Measurements from ENCODE around the gene NPTX2. TPM values are rescaled to one million over a fixed set of nuclear protein-coding genes. Genes with fewer than 3 reads are reported as not detected.

The NPTX2 gene
- total RNA-seq, 2 experiments from 2014 or later: not detected

- TF ChIP-seq EZH2phosphoT487 (IDR thresholded peaks at IDR 0.05; ENCODE audit: borderline replicate concordance, low read depth, low read length) (no peak), CTCF (conservative IDR thresholded peaks at IDR 0.05; ENCODE audit: low read length) (no peak)
- Histone ChIP-seq H3K4me1 (ENCODE audit: insufficient read depth, low read length, poor library complexity, severe bottlenecking) (no peaks in the 10 kb centered on the region), H3K27ac (ENCODE audit: low read depth, low read length, poor library complexity, severe bottlenecking) (no peak overlapping the region), H4K20me1 (ENCODE audit: insufficient read depth, low read length) (no peaks in the 10 kb centered on the region), H3K36me3 (ENCODE audit: insufficient read depth, low read length) (no peaks in the 10 kb centered on the region), H2AFZ (ENCODE audit: low read length) (no peak overlapping the region), H3K4me3 (ENCODE audit: low read depth, low read length, poor library complexity, severe bottlenecking) (no peak overlapping the region), H3K9me3 (ENCODE audit: low read length) (no peaks in the 10 kb centered on the region), H3K4me2 (ENCODE audit: low read length) (no peak overlapping the region), H3K9me2 (ENCODE audit: insufficient read depth, low read length) (no peaks in the 10 kb centered on the region), H3K79me2 (ENCODE audit: insufficient read depth, low read depth, low read length) (no peaks in the 10 kb centered on the region)
- intact Hi-C loops (cut with micrococcal nuclease; ENCODE audit: unreplicated experiment): no loop called here
- DNase-seq (ENCODE audit: low spot score): no peak
- ChIA-PET POLR2A (no interaction called here), CTCF (ENCODE audit: unreplicated experiment) (interaction anchor here (0.6 kb wide), 1 partner anchor 145 kb away, joined by 3 read pairs; no protein-coding TSS in a partner anchor)
- no TSS peak for BruUV-seq (replicated peaks)
These were observed 18.1 kb upstream of the NPTX2 start for GRCh38 chr7:98598846-98599615.

GRCh38 chr7:98599886-98600285 is 17.2 kb upstream of the NPTX2 start:
- POLR2A ChIA-PET: no interaction called here
- no TSS peak for BruUV-seq (replicated peaks)
- intact Hi-C loops (cut with micrococcal nuclease; ENCODE audit: unreplicated experiment): no loop called here

More at GRCh38 chr7:98599886-98600285, 17.2 kb upstream of the NPTX2 start:
- CTCF ChIA-PET (ENCODE audit: unreplicated experiment): no interaction called here
- Histone ChIP-seq H3K9me3 (ENCODE audit: low read length) (no peaks in the 10 kb centered on the region), H3K79me2 (ENCODE audit: insufficient read depth, low read depth, low read length) (no peaks in the 10 kb centered on the region), H2AFZ (ENCODE audit: low read length) (no peak overlapping the region), H3K4me2 (ENCODE audit: low read length) (no peak overlapping the region), H3K9me2 (ENCODE audit: insufficient read depth, low read length) (no peaks in the 10 kb centered on the region), H3K4me3 (ENCODE audit: low read depth, low read length, poor library complexity, severe bottlenecking) (no peak overlapping the region), H3K4me1 (ENCODE audit: insufficient read depth, low read length, poor library complexity, severe bottlenecking) (no peaks in the 10 kb centered on the region), H3K36me3 (ENCODE audit: insufficient read depth, low read length) (no peaks in the 10 kb centered on the region), H3K27ac (ENCODE audit: low read depth, low read length, poor library complexity, severe bottlenecking) (no peak overlapping the region), H4K20me1 (ENCODE audit: insufficient read depth, low read length) (no peaks in the 10 kb centered on the region)
- TF ChIP-seq CTCF (conservative IDR thresholded peaks at IDR 0.05; ENCODE audit: low read length): no peak
- DNase-seq (ENCODE audit: low spot score): no peak

All from OCI-LY7 (cell line).